ENCODE measurements around the gene PCYT2.

The PCYT2 gene

GRCh38 chr17:81851423-81851822 lies 59.8 kb downstream of the PCYT2 start:
- DNase-seq = no peak
